Activated T-helper 1 cell treated with anti-CD3 and anti-CD28 coated beads, Interleukin-12 subunit alpha, Interleukin-12 subunit beta, Interleukin-2, Interleukin-4 antibody, amounts not matched to agents 30 ng/mL and 10 ng/mL and 1 ng/mL, durations not matched to agents 14 hours and 24 hours and 36 hours (primary cell): ENCODE data around the gene HAPLN2. TPM values are rescaled to one million over a fixed set of nuclear protein-coding genes. Genes with fewer than 3 reads are reported as not detected.
"Not testable (repeated sequence)": the region's sequence is repeated elsewhere in the genome, so short reads cannot be mapped to it uniquely, and the experiment has no call there.

Source experiments
- DNase-seq: peaks from one replicate; pipeline ENCODE4 v3.0.0; 2021; ENCODE audit warnings: low spot score
- H3K27ac Mint-ChIP-seq: one replicate; pipeline ENCODE4 v1.8.0; 2021; ENCODE audit warnings: mild to moderate bottlenecking, mixed read lengths
- H3K27me3 Mint-ChIP-seq: one replicate; pipeline ENCODE4 v1.8.0; 2022; ENCODE audit warnings: mild to moderate bottlenecking, moderate library complexity, mixed read lengths; ENCODE audit not compliant: insufficient read depth
- H3K36me3 Mint-ChIP-seq: one replicate; pipeline ENCODE4 v1.8.0; 2021; ENCODE audit warnings: low read depth, mixed read lengths
- H3K4me1 Mint-ChIP-seq: one replicate; pipeline ENCODE4 v1.8.0; 2021; ENCODE audit warnings: low read depth, mixed read lengths
- H3K4me3 Mint-ChIP-seq: one replicate; pipeline ENCODE4 v1.8.0; 2021; ENCODE audit warnings: mild to moderate bottlenecking, moderate library complexity, mixed read lengths
- H3K9me3 Mint-ChIP-seq: one replicate; pipeline ENCODE4 v1.8.0; 2021; ENCODE audit warnings: mixed read lengths
- intact Hi-C: fragments of 100-400 bp; cut with micrococcal nuclease; formaldehyde crosslinking; loops from one replicate; pipeline ENCODE4 v1.15.1; 2024
- total RNA-seq: library from RNA; stranded (reverse); gene quantifications from 2 replicates; pipeline ENCODE4 v1.2.3, GENCODE V29; 2022

Gene HAPLN2
- total RNA-seq, 1 donor from 2014 or later = not detected

- H3K27ac Mint-ChIP-seq = no peak overlapping the region
- peaks cover 8% of the 10 kb centered on the region for H3K4me1 Mint-ChIP-seq
- H3K9me3 Mint-ChIP-seq = no peaks in the 10 kb centered on the region
- intact Hi-C loops = no loop called here
- H3K27me3 Mint-ChIP-seq = peaks cover 83% of the 10 kb centered on the region
- no peak for DNase-seq
- no peaks in the 10 kb centered on the region for H3K36me3 Mint-ChIP-seq
- no peak overlapping the region for H3K4me3 Mint-ChIP-seq
Measured at GRCh38 chr1:156629823-156630449, 10.7 kb downstream of the HAPLN2 start.

GRCh38 chr1:156631152-156631551, 11.9 kb downstream of the HAPLN2 start:
- not testable (repeated sequence) for H3K4me3 Mint-ChIP-seq

GRCh38 chr1:156632355-156632754, 13.1 kb downstream of the HAPLN2 start:
- intact Hi-C loops = no loop called here
- DNase-seq = no peak
- H3K27me3 Mint-ChIP-seq = peaks cover 78% of the 10 kb centered on the region
- H3K4me1 Mint-ChIP-seq = no peaks in the 10 kb centered on the region
- H3K27ac Mint-ChIP-seq = no peak overlapping the region
- H3K36me3 Mint-ChIP-seq = no peaks in the 10 kb centered on the region
- no peaks in the 10 kb centered on the region for H3K9me3 Mint-ChIP-seq
- no peak overlapping the region for H3K4me3 Mint-ChIP-seq

More at GRCh38 chr1:156631152-156631551, 11.9 kb downstream of the HAPLN2 start:
- H3K9me3 Mint-ChIP-seq, DNase-seq, intact Hi-C loops, H3K4me1 Mint-ChIP-seq, H3K27ac Mint-ChIP-seq, H3K36me3 Mint-ChIP-seq: not testable (repeated sequence)
- H3K27me3 Mint-ChIP-seq = peaks cover 81% of the 10 kb centered on the region

- peaks cover 75% of the 10 kb centered on the region for H3K27me3 Mint-ChIP-seq
- H3K4me1 Mint-ChIP-seq = peaks cover 16% of the 10 kb centered on the region
- no peaks in the 10 kb centered on the region for H3K9me3 Mint-ChIP-seq
- intact Hi-C loops = no loop called here
- H3K4me3 Mint-ChIP-seq = no peak overlapping the region
- H3K27ac Mint-ChIP-seq = no peak overlapping the region
- no peak for DNase-seq
- H3K36me3 Mint-ChIP-seq = peaks cover under 1% of the 10 kb centered on the region
Measured at GRCh38 chr1:156638189-156638985, 19.2 kb downstream of the HAPLN2 start.

- Mint-ChIP-seq H3K4me3 (no peak overlapping the region), H3K4me1 (peaks cover 28% of the 10 kb centered on the region), H3K9me3 (no peaks in the 10 kb centered on the region), H3K36me3 (peaks cover 3% of the 10 kb centered on the region), H3K27me3 (peaks cover 73% of the 10 kb centered on the region), H3K27ac (no peak overlapping the region)
- no peak for DNase-seq
- intact Hi-C loops = no loop called here
Measured at GRCh38 chr1:156639601-156640101, 20.4 kb downstream of the HAPLN2 start.

GRCh38 chr1:156640842-156641706, 21.9 kb downstream of the HAPLN2 start:
- no peak overlapping the region for H3K27ac Mint-ChIP-seq
- peaks cover 75% of the 10 kb centered on the region for H3K27me3 Mint-ChIP-seq
- no peaks in the 10 kb centered on the region for H3K9me3 Mint-ChIP-seq
- H3K4me1 Mint-ChIP-seq = peaks cover 39% of the 10 kb centered on the region
- H3K4me3 Mint-ChIP-seq = peak overlapping the region; percentile 45
- peaks cover 3% of the 10 kb centered on the region for H3K36me3 Mint-ChIP-seq
- intact Hi-C loops = no loop called here
- DNase-seq = no peak

GRCh38 chr1:156641761-156642264, 22.6 kb downstream of the HAPLN2 start, which contains the start of gene BCAN:
Gene BCAN (plus strand): TSS chr1:156642117. CDS start chr1:156646055, 3,938 bp downstream.
- Mint-ChIP-seq H3K36me3 (peaks cover 5% of the 10 kb centered on the region), H3K4me1 (peaks cover 42% of the 10 kb centered on the region), H3K4me3 (peak within 1 kb of the TSS; percentile 45), H3K27ac (no peak within 1 kb of the TSS), H3K27me3 (peaks cover 72% of the 10 kb centered on the region), H3K9me3 (no peaks in the 10 kb centered on the region)
- intact Hi-C loops = no loop called here
- no peak for DNase-seq

GRCh38 chr1:156642265-156643048, 23.2 kb downstream of the HAPLN2 start:
- H3K4me3 Mint-ChIP-seq = peak overlapping the region; percentile 45
- intact Hi-C loops = no loop called here

GRCh38 chr1:156643049-156643777, 24.0 kb downstream of the HAPLN2 start:
- Mint-ChIP-seq H3K36me3 (peaks cover 5% of the 10 kb centered on the region), H3K4me1 (peaks cover 42% of the 10 kb centered on the region), H3K27me3 (peaks cover 81% of the 10 kb centered on the region), H3K27ac (peak overlapping the region; percentile 0), H3K4me3 (peak overlapping the region; percentile 45), H3K9me3 (no peaks in the 10 kb centered on the region)
- intact Hi-C loops = no loop called here
- no peak for DNase-seq

More at GRCh38 chr1:156642265-156643048, 23.2 kb downstream of the HAPLN2 start:
- Mint-ChIP-seq H3K27me3 (peaks cover 78% of the 10 kb centered on the region), H3K36me3 (peaks cover 5% of the 10 kb centered on the region), H3K4me1 (peaks cover 42% of the 10 kb centered on the region), H3K27ac (no peak overlapping the region), H3K9me3 (no peaks in the 10 kb centered on the region)
- no peak for DNase-seq

GRCh38 chr1:156643778-156644092, 24.5 kb downstream of the HAPLN2 start:
- H3K9me3 Mint-ChIP-seq = no peaks in the 10 kb centered on the region
- peaks cover 79% of the 10 kb centered on the region for H3K27me3 Mint-ChIP-seq
- peaks cover 5% of the 10 kb centered on the region for H3K36me3 Mint-ChIP-seq
- intact Hi-C loops = loop anchor here (1.0 kb wide), 1 partner anchor 16 kb away; no protein-coding TSS in a partner anchor
- peak; percentile 46 for DNase-seq
- peaks cover 42% of the 10 kb centered on the region for H3K4me1 Mint-ChIP-seq
- peak overlapping the region; percentile 0 for H3K27ac Mint-ChIP-seq
- H3K4me3 Mint-ChIP-seq = peak overlapping the region; percentile 3

- H3K27me3 Mint-ChIP-seq = peaks cover 79% of the 10 kb centered on the region
- peaks cover 5% of the 10 kb centered on the region for H3K36me3 Mint-ChIP-seq
- H3K27ac Mint-ChIP-seq = no peak overlapping the region
- no peak overlapping the region for H3K4me3 Mint-ChIP-seq
- no peaks in the 10 kb centered on the region for H3K9me3 Mint-ChIP-seq
- peaks cover 42% of the 10 kb centered on the region for H3K4me1 Mint-ChIP-seq
- no peak for DNase-seq
- intact Hi-C loops = loop anchor here (1.0 kb wide), 1 partner anchor 17 kb away; no protein-coding TSS in a partner anchor
Measured at GRCh38 chr1:156644146-156644545, 24.9 kb downstream of the HAPLN2 start.
